CD14-positive monocyte (primary cell): ENCODE measurements around the gene ERBB3. TPM values are rescaled to one million over a fixed set of nuclear protein-coding genes. Genes with fewer than 3 reads are reported as not detected.

Source experiments
- DNase-seq, 3 donors: peaks; one replicate each; pipeline ENCODE4 v3.0.0-alpha.2; 2011 to 2022
- H2AFZ ChIP-seq: 2 replicates; pipeline ENCODE4 v1.6.0; 2012; ENCODE audit warnings: mild to moderate bottlenecking, low read depth, low read length, inconsistent platforms; ENCODE audit not compliant: insufficient read depth, poor library complexity, severe bottlenecking
- H3K27ac ChIP-seq, 2 donors: 1 replicate in 1 of 2; 2 replicates in 1 of 2; pipeline ENCODE4 v1.5.1; 2012 to 2013; ENCODE audit warnings: low read length in 2 of 2, control low read depth in 1 of 2, inconsistent platforms in 1 of 2, low read depth in 1 of 2, mild to moderate bottlenecking in 1 of 2
- H3K27me3 ChIP-seq, 2 donors: one replicate each; pipeline versions ENCODE4 v1.6.0 to v1.6.1; 2011 to 2013; ENCODE audit warnings: low read length in 2 of 2; ENCODE audit not compliant: control insufficient read depth in 2 of 2, insufficient read depth in 2 of 2
- H3K36me3 ChIP-seq, 2 donors: replicated peaks in 1 of 2; 1 replicate in 1 of 2; 2 replicates in 1 of 2; pipeline versions ENCODE4 v1.5.1 to v1.6.1; 2012 to 2013; ENCODE audit warnings: low read length in 2 of 2, control low read depth in 1 of 2, inconsistent platforms in 1 of 2, mild to moderate bottlenecking in 1 of 2; ENCODE audit not compliant: insufficient read depth in 2 of 2, control insufficient read depth in 1 of 2
- H3K4me1 ChIP-seq, 2 donors: 1 replicate in 1 of 2; 2 replicates in 1 of 2; pipeline versions ENCODE4 v1.5.1 to v1.6.1; 2012 to 2013; ENCODE audit warnings: low read length in 2 of 2, control low read depth in 1 of 2, inconsistent platforms in 1 of 2, mild to moderate bottlenecking in 1 of 2, moderate library complexity in 1 of 2; ENCODE audit not compliant: insufficient read depth in 2 of 2, control insufficient read depth in 1 of 2
- H3K4me2 ChIP-seq: replicated peaks from 2 replicates; pipeline ENCODE3; 2012; ENCODE audit warnings: low read length, moderate library complexity, mild to moderate bottlenecking; ENCODE audit not compliant: poor library complexity, severe bottlenecking; ENCODE audit errors: extremely low read depth
- H3K4me3 ChIP-seq, 3 experiments: fragments of 200-600 bp in 1 of 3; sonication (generic) in 1 of 3; replicated peaks in 1 of 3; 1 replicate in 2 of 3; 2 replicates in 1 of 3; pipeline ENCODE4 v1.5.1; 2011 to 2013; ENCODE audit warnings: low read length in 3 of 3, mild to moderate bottlenecking in 3 of 3, control low read depth in 2 of 3, low read depth in 2 of 3, inconsistent platforms in 1 of 3, moderate library complexity in 1 of 3
- H3K79me2 ChIP-seq: 2 replicates; pipeline ENCODE4 v1.6.0; 2012; ENCODE audit warnings: mild to moderate bottlenecking, control low read depth, inconsistent platforms, low read length, moderate library complexity; ENCODE audit not compliant: insufficient read depth
- H3K9ac ChIP-seq: 2 replicates; pipeline ENCODE4 v1.6.0; 2017; ENCODE audit warnings: low read length, mild to moderate bottlenecking; ENCODE audit not compliant: insufficient read depth, poor library complexity, severe bottlenecking
- H3K9me3 ChIP-seq, 2 donors: replicated peaks in 1 of 2; 1 replicate in 1 of 2; 2 replicates in 1 of 2; pipeline versions ENCODE4 v1.5.1 to v1.6.1; 2012 to 2013; ENCODE audit warnings: low read length in 2 of 2, control low read depth in 1 of 2; ENCODE audit not compliant: control insufficient read depth in 1 of 2, insufficient read depth in 1 of 2
- H4K20me1 ChIP-seq: 2 replicates; pipeline ENCODE4 v1.6.0; 2012; ENCODE audit warnings: mild to moderate bottlenecking, low read length, control low read depth, moderate library complexity; ENCODE audit not compliant: insufficient read depth
- H3K27ac Mint-ChIP-seq, 7 donors: one replicate each; pipeline ENCODE4 v1.8.0; 2020; ENCODE audit warnings: mild to moderate bottlenecking in 7 of 7, mixed read lengths in 7 of 7, moderate library complexity in 6 of 7, inconsistent platforms in 2 of 7
- H3K27me3 Mint-ChIP-seq, 3 donors: one replicate each; pipeline ENCODE4 v1.8.0; 2021 to 2022; ENCODE audit warnings: low read depth in 3 of 3, mild to moderate bottlenecking in 3 of 3, mixed read lengths in 3 of 3, moderate library complexity in 3 of 3, inconsistent platforms in 1 of 3
- H3K36me3 Mint-ChIP-seq, 2 donors: one replicate each; pipeline ENCODE4 v1.8.0; 2020; ENCODE audit warnings: mixed read lengths in 2 of 2, inconsistent platforms in 1 of 2, mild to moderate bottlenecking in 1 of 2
- H3K4me1 Mint-ChIP-seq: one replicate; pipeline ENCODE4 v1.8.0; 2020; ENCODE audit warnings: mild to moderate bottlenecking, mixed read lengths
- H3K4me3 Mint-ChIP-seq, 2 donors: one replicate each; pipeline ENCODE4 v1.8.0; 2020; ENCODE audit warnings: mild to moderate bottlenecking in 2 of 2, mixed read lengths in 2 of 2, moderate library complexity in 1 of 2
- H3K9me3 Mint-ChIP-seq, 7 donors: one replicate each; pipeline ENCODE4 v1.8.0; 2020 to 2022; ENCODE audit warnings: mixed read lengths in 7 of 7, mild to moderate bottlenecking in 6 of 7, moderate library complexity in 6 of 7, inconsistent platforms in 2 of 7
- CTCF ChIP-seq: fragments of 200-600 bp; IDR thresholded peaks from one replicate; pipeline ENCODE4 v1.8.0; 2022; ENCODE audit warnings: antibody characterized with exemption, mild to moderate bottlenecking
- WGBS: methylation state at CpG from one replicate; pipeline ENCODE4 v1.1.5; 2013; ENCODE audit warnings: missing lambda C conversion rate; ENCODE audit not compliant: insufficient coverage; 5-methylcytosine and 5-hydroxymethylcytosine counted together
- intact Hi-C, 2 donors: fragments of 100-400 bp; cut with micrococcal nuclease; formaldehyde crosslinking; loops; one replicate each; pipeline versions ENCODE4 v1.15.0 to v1.15.1; 2023
- polyA plus RNA-seq, 3 donors: library from polyadenylated mRNA; depleted of rRNA in 1 of 3; unstranded in 2 of 3; stranded (reverse) in 1 of 3; fragments of 300-500 nt in 2 of 3; fragments of >200 nt in 1 of 3; fragmentation: Illumina TruSeq in 2 of 3; gene quantifications; 1 replicate in 2 of 3; 2 replicates in 1 of 3; pipeline ENCODE4 v1.2.3, GENCODE V29; 2012 to 2021

ERBB3 gene
- polyA plus RNA-seq, 3 donors, result 0.01 TPM; not detected in 2

- Mint-ChIP-seq H3K4me3 (no peak overlapping the region), H3K9me3 (no peaks in the 10 kb centered on the region), H3K4me1 (peaks cover 23% of the 10 kb centered on the region), H3K27ac (peak overlapping the region in 1 of 7 donors; percentile 57), H3K27me3 (peaks cover 0 to under 1% (median 0%) of the 10 kb centered on the region in 3 donors), H3K36me3 (peaks cover 51 to 59% of the 10 kb centered on the region in 2 donors)
- Histone ChIP-seq H3K79me2 (peaks cover 35% of the 10 kb centered on the region), H2AFZ (no peak overlapping the region), H3K4me2 (no peak overlapping the region), H3K36me3 (peaks cover 52 to 58% of the 10 kb centered on the region in 2 donors), H3K27ac (no peak overlapping the region), H3K4me1 (peaks cover 19 to 23% of the 10 kb centered on the region in 2 donors), H4K20me1 (peaks cover 8% of the 10 kb centered on the region), H3K27me3 (no peaks in the 10 kb centered on the region), H3K9ac (no peak overlapping the region), H3K4me3 (no peak overlapping the region), H3K9me3 (no peaks in the 10 kb centered on the region)
- no peak for DNase-seq
- TF ChIP-seq CTCF, result no peak
- intact Hi-C loops, result loop anchor here in 1 of 2 donors (10.0 kb wide), 1 partner anchor 112 kb away; the partner anchor contains the start of gene SUOX
- WGBS, result 100% methylated on average over 2 of the region's 3 CpGs
These were observed 27.3 kb downstream of the ERBB3 start for GRCh38 chr12:56107242-56107641.

DNA sequence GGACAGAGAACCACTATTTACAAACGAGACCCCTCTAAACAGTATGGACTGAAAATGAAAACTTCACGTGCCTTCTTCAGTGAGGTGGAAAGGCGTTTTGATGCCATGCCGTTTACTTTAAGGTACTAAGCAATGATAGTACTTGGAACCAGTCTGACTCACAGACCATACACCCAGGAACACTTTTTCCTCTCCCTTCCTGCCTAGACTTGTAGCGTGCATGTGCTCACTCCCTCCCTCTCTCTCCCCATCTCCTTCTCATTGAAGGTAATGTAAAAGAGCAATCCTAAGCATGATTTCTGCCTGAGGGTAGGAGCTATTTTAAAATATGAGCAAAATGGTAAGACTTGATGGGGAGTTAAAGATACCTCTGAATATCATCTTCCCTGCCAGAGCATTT, 30.6 kb downstream of the ERBB3 start:
- intact Hi-C loops, result loop anchor here in 1 of 2 donors (10.0 kb wide), 2 partner anchors 136 to 286 kb away; partner anchors contain the start of genes DNAJC14 and RAB5B
- H3K27me3 Mint-ChIP-seq, result no peaks in the 10 kb centered on the region
- 100% methylated on average over 2 of the region's 5 CpGs for WGBS
- no peak overlapping the region for H3K4me3 Mint-ChIP-seq
- H3K9me3 Mint-ChIP-seq, result no peaks in the 10 kb centered on the region
- H2AFZ ChIP-seq, result no peak overlapping the region
- H3K9me3 ChIP-seq, result no peaks in the 10 kb centered on the region
- peaks cover 10% of the 10 kb centered on the region for H3K4me1 Mint-ChIP-seq
- H3K4me1 ChIP-seq, result peaks cover 8 to 11% of the 10 kb centered on the region in 2 donors
- H3K36me3 ChIP-seq, result peaks cover 65 to 73% of the 10 kb centered on the region in 2 donors
- H3K4me2 ChIP-seq, result no peak overlapping the region
- peaks cover 67 to 75% of the 10 kb centered on the region in 2 donors for H3K36me3 Mint-ChIP-seq
- H3K9ac ChIP-seq, result no peak overlapping the region
- peaks cover 23% of the 10 kb centered on the region for H3K79me2 ChIP-seq
- TF ChIP-seq CTCF, result no peak
- DNase-seq, result no peak
- no peaks in the 10 kb centered on the region for H3K27me3 ChIP-seq
- H4K20me1 ChIP-seq, result peaks cover 7% of the 10 kb centered on the region
- no peak overlapping the region for H3K4me3 ChIP-seq
- no peak overlapping the region for H3K27ac Mint-ChIP-seq
- H3K27ac ChIP-seq, result no peak overlapping the region
